ENCODE results near the gene RIPOR2. TPM values are rescaled to one million over a fixed set of nuclear protein-coding genes. Genes with fewer than 3 reads are reported as not detected.

The RIPOR2 gene
- total RNA-seq, 1 donor from 2014 or later: 1.1 TPM

GRCh38 chr6:24827970-24828369 lies 107.8 kb downstream of the RIPOR2 start:
- no peaks in the 10 kb centered on the region for H3K9me3 Mint-ChIP-seq (ENCODE audit: unreplicated experiment)
- H3K4me1 Mint-ChIP-seq (ENCODE audit: unreplicated experiment): no peaks in the 10 kb centered on the region
- no peak overlapping the region for H3K27ac Mint-ChIP-seq (ENCODE audit: unreplicated experiment)
- H3K27me3 Mint-ChIP-seq (ENCODE audit: unreplicated experiment): no peaks in the 10 kb centered on the region
- no peaks in the 10 kb centered on the region for H3K36me3 Mint-ChIP-seq (ENCODE audit: low read depth, unreplicated experiment)
- TF ChIP-seq CTCF (IDR thresholded peaks at IDR 0.05; ENCODE audit: unreplicated experiment): no peak
- no peak overlapping the region for H3K4me3 Mint-ChIP-seq (ENCODE audit: unreplicated experiment)
- DNase-seq (ENCODE audit: low spot score): no peak

GRCh38 chr6:24827162-24827561 lies 108.6 kb downstream of the RIPOR2 start:
- no peaks in the 10 kb centered on the region for H3K4me1 Mint-ChIP-seq (ENCODE audit: unreplicated experiment)
- TF ChIP-seq CTCF (IDR thresholded peaks at IDR 0.05; ENCODE audit: unreplicated experiment): no peak
- H3K4me3 Mint-ChIP-seq (ENCODE audit: unreplicated experiment): no peak overlapping the region
- no peaks in the 10 kb centered on the region for H3K9me3 Mint-ChIP-seq (ENCODE audit: unreplicated experiment)
- H3K27me3 Mint-ChIP-seq (ENCODE audit: unreplicated experiment): no peaks in the 10 kb centered on the region
- H3K36me3 Mint-ChIP-seq (ENCODE audit: low read depth, unreplicated experiment): no peaks in the 10 kb centered on the region
- H3K27ac Mint-ChIP-seq (ENCODE audit: unreplicated experiment): no peak overlapping the region
- DNase-seq (ENCODE audit: low spot score): no peak

- no peak overlapping the region for H3K27ac Mint-ChIP-seq (ENCODE audit: unreplicated experiment)
Observed at GRCh38 chr6:24825130-24825630, 110.6 kb downstream of the RIPOR2 start.

GRCh38 chr6:24824142-24824938 lies 111.4 kb downstream of the RIPOR2 start:
- TF ChIP-seq CTCF (IDR thresholded peaks at IDR 0.05; ENCODE audit: unreplicated experiment): no peak
- no peaks in the 10 kb centered on the region for H3K27me3 Mint-ChIP-seq (ENCODE audit: unreplicated experiment)
- H3K9me3 Mint-ChIP-seq (ENCODE audit: unreplicated experiment): no peaks in the 10 kb centered on the region
- no peaks in the 10 kb centered on the region for H3K4me1 Mint-ChIP-seq (ENCODE audit: unreplicated experiment)
- no peaks in the 10 kb centered on the region for H3K36me3 Mint-ChIP-seq (ENCODE audit: low read depth, unreplicated experiment)
- no peak overlapping the region for H3K27ac Mint-ChIP-seq (ENCODE audit: unreplicated experiment)
- H3K4me3 Mint-ChIP-seq (ENCODE audit: unreplicated experiment): no peak overlapping the region
- DNase-seq (ENCODE audit: low spot score): no peak

More at GRCh38 chr6:24825130-24825630, 110.6 kb downstream of the RIPOR2 start:
- no peak for TF ChIP-seq CTCF (IDR thresholded peaks at IDR 0.05; ENCODE audit: unreplicated experiment)
- no peaks in the 10 kb centered on the region for H3K36me3 Mint-ChIP-seq (ENCODE audit: low read depth, unreplicated experiment)
- H3K27me3 Mint-ChIP-seq (ENCODE audit: unreplicated experiment): no peaks in the 10 kb centered on the region
- no peak overlapping the region for H3K4me3 Mint-ChIP-seq (ENCODE audit: unreplicated experiment)
- H3K9me3 Mint-ChIP-seq (ENCODE audit: unreplicated experiment): no peaks in the 10 kb centered on the region
- no peak for DNase-seq (ENCODE audit: low spot score)
- no peaks in the 10 kb centered on the region for H3K4me1 Mint-ChIP-seq (ENCODE audit: unreplicated experiment)

GRCh38 chr6:24823185-24823584 lies 112.6 kb downstream of the RIPOR2 start:
- no peak overlapping the region for H3K4me3 Mint-ChIP-seq (ENCODE audit: unreplicated experiment)
- no peak overlapping the region for H3K27ac Mint-ChIP-seq (ENCODE audit: unreplicated experiment)
- H3K27me3 Mint-ChIP-seq (ENCODE audit: unreplicated experiment): no peaks in the 10 kb centered on the region
- H3K36me3 Mint-ChIP-seq (ENCODE audit: low read depth, unreplicated experiment): no peaks in the 10 kb centered on the region
- H3K4me1 Mint-ChIP-seq (ENCODE audit: unreplicated experiment): no peaks in the 10 kb centered on the region
- no peak for DNase-seq (ENCODE audit: low spot score)
- no peaks in the 10 kb centered on the region for H3K9me3 Mint-ChIP-seq (ENCODE audit: unreplicated experiment)
- TF ChIP-seq CTCF (IDR thresholded peaks at IDR 0.05; ENCODE audit: unreplicated experiment): no peak
